Hepatocyte (in vitro differentiated cells): Measurements from ENCODE around the gene APOL2.

Experiments
- EZH2 ChIP-seq: fragments of 200-600 bp; sonication (generic); IDR thresholded peaks from 2 replicates; pipeline ENCODE4 v1.6.1; 2016; ENCODE audit warnings: antibody characterized with exemption, mild to moderate bottlenecking, borderline replicate concordance
- TF ChIP-seq, protein P1 (sequence below): fragments of 200-600 bp; sonication (generic); IDR thresholded peaks from 2 replicates; pipeline ENCODE4 v1.5.1; 2016; ENCODE audit warnings: antibody characterized with exemption, mild to moderate bottlenecking; ENCODE audit not compliant: poor library complexity

DNA sequence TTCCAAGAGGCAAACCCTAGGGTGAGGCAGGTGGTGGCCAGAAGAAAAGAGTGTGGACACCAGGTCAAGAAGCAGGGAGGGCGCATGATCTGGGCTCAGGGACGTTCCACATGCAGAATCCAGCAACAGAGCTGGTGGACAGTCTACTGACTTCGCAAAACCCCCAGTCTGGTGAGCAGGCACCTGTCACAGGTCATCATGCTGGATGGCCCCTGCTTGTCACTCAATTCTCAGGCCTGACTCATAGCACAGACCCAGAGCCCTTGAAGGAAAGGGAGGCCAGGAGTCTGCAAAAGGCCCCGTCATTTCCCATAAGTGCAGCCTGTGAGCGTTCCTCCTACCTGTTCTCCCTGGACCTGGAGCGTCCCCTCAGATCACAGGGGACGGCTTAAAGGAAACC, 55.9 kb downstream of the APOL2 start:
- TF ChIP-seq, protein P1, sequence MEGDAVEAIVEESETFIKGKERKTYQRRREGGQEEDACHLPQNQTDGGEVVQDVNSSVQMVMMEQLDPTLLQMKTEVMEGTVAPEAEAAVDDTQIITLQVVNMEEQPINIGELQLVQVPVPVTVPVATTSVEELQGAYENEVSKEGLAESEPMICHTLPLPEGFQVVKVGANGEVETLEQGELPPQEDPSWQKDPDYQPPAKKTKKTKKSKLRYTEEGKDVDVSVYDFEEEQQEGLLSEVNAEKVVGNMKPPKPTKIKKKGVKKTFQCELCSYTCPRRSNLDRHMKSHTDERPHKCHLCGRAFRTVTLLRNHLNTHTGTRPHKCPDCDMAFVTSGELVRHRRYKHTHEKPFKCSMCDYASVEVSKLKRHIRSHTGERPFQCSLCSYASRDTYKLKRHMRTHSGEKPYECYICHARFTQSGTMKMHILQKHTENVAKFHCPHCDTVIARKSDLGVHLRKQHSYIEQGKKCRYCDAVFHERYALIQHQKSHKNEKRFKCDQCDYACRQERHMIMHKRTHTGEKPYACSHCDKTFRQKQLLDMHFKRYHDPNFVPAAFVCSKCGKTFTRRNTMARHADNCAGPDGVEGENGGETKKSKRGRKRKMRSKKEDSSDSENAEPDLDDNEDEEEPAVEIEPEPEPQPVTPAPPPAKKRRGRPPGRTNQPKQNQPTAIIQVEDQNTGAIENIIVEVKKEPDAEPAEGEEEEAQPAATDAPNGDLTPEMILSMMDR: no peak
- no peak for TF ChIP-seq EZH2
